Calu3 (cell line): ENCODE measurements around the gene SCYGR3. TPM values are rescaled to one million over a fixed set of nuclear protein-coding genes. Genes with fewer than 3 reads are reported as not detected.

Experiments
- BruUV-seq: library from RNA; stranded (reverse); fragments of 400-500 nt; replicated peaks from 2 replicates; lab custom pipeline; 2021; lab: Mats Ljungman, UMichigan
- CTCF ChIA-PET: fragments of 300-600 bp; sonication (Branson Sonifier 250); formaldehyde crosslinking; loops from one replicate; lab custom pipeline; 2022; ENCODE audit warnings: antibody characterized with exemption; lab: Charles Lee
- DNase-seq: peaks from one replicate; pipeline ENCODE4 v3.0.0; 2022
- H3K27ac Mint-ChIP-seq: one replicate; pipeline ENCODE4 v1.8.0; 2022; ENCODE audit warnings: mixed read lengths; ENCODE audit not compliant: unreplicated experiment
- H3K27me3 Mint-ChIP-seq: one replicate; pipeline ENCODE4 v1.8.0; 2022; ENCODE audit warnings: mixed read lengths; ENCODE audit not compliant: unreplicated experiment
- H3K36me3 Mint-ChIP-seq: one replicate; pipeline ENCODE4 v1.8.0; 2022; ENCODE audit warnings: mild to moderate bottlenecking, moderate library complexity, mixed read lengths; ENCODE audit not compliant: insufficient read depth, unreplicated experiment
- H3K4me1 Mint-ChIP-seq: one replicate; pipeline ENCODE4 v1.8.0; 2022; ENCODE audit warnings: mild to moderate bottlenecking, low read depth, mixed read lengths; ENCODE audit not compliant: unreplicated experiment
- H3K4me3 Mint-ChIP-seq: one replicate; pipeline ENCODE4 v1.8.0; 2022; ENCODE audit warnings: mild to moderate bottlenecking, low read depth, moderate library complexity, mixed read lengths; ENCODE audit not compliant: unreplicated experiment
- H3K9me3 Mint-ChIP-seq: one replicate; pipeline ENCODE4 v1.8.0; 2022; ENCODE audit warnings: low read depth, mixed read lengths; ENCODE audit not compliant: unreplicated experiment
- intact Hi-C: fragments of 100-400 bp; cut with micrococcal nuclease; formaldehyde crosslinking; loops from one replicate; pipeline ENCODE4 v1.10.0; 2022; ENCODE audit not compliant: unreplicated experiment
- total RNA-seq: library from RNA; stranded (reverse); gene quantifications from 2 replicates; pipeline ENCODE4 v1.2.3, GENCODE V29; 2022
- TF ChIP-seq, protein P1 (sequence below): fragments of 200-600 bp; IDR thresholded peaks from one replicate; pipeline ENCODE4 v1.8.0; 2022; ENCODE audit warnings: antibody characterized with exemption; ENCODE audit not compliant: unreplicated experiment

SCYGR3 gene
- total RNA-seq, 1 experiment from 2014 or later: not detected

GRCh38 chr2:227629435-227629834, 14.8 kb upstream of the SCYGR3 start:
- no peaks in the 10 kb centered on the region for H3K4me1 Mint-ChIP-seq
- H3K9me3 Mint-ChIP-seq: no peaks in the 10 kb centered on the region
- no peak overlapping the region for H3K27ac Mint-ChIP-seq
- BruUV-seq: no TSS peak
- no peaks in the 10 kb centered on the region for H3K36me3 Mint-ChIP-seq
- CTCF ChIA-PET: no interaction called here
- no peaks in the 10 kb centered on the region for H3K27me3 Mint-ChIP-seq
- no peak overlapping the region for H3K4me3 Mint-ChIP-seq
- TF ChIP-seq, protein P1, sequence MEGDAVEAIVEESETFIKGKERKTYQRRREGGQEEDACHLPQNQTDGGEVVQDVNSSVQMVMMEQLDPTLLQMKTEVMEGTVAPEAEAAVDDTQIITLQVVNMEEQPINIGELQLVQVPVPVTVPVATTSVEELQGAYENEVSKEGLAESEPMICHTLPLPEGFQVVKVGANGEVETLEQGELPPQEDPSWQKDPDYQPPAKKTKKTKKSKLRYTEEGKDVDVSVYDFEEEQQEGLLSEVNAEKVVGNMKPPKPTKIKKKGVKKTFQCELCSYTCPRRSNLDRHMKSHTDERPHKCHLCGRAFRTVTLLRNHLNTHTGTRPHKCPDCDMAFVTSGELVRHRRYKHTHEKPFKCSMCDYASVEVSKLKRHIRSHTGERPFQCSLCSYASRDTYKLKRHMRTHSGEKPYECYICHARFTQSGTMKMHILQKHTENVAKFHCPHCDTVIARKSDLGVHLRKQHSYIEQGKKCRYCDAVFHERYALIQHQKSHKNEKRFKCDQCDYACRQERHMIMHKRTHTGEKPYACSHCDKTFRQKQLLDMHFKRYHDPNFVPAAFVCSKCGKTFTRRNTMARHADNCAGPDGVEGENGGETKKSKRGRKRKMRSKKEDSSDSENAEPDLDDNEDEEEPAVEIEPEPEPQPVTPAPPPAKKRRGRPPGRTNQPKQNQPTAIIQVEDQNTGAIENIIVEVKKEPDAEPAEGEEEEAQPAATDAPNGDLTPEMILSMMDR: no peak
- intact Hi-C loops: no loop called here
- DNase-seq: no peak

GRCh38 chr2:227627769-227628168, 13.1 kb upstream of the SCYGR3 start:
- Mint-ChIP-seq H3K4me1 (peaks cover 12% of the 10 kb centered on the region), H3K4me3 (no peak overlapping the region), H3K9me3 (no peaks in the 10 kb centered on the region), H3K27me3 (no peaks in the 10 kb centered on the region), H3K27ac (no peak overlapping the region), H3K36me3 (no peaks in the 10 kb centered on the region)
- DNase-seq: no peak
- CTCF ChIA-PET: interaction anchor here (1.2 kb wide), 1 partner anchor 14 kb away, joined by 3 read pairs; no protein-coding TSS in a partner anchor
- TF ChIP-seq, protein P1: no peak
- BruUV-seq: no TSS peak
- intact Hi-C loops: no loop called here

DNA sequence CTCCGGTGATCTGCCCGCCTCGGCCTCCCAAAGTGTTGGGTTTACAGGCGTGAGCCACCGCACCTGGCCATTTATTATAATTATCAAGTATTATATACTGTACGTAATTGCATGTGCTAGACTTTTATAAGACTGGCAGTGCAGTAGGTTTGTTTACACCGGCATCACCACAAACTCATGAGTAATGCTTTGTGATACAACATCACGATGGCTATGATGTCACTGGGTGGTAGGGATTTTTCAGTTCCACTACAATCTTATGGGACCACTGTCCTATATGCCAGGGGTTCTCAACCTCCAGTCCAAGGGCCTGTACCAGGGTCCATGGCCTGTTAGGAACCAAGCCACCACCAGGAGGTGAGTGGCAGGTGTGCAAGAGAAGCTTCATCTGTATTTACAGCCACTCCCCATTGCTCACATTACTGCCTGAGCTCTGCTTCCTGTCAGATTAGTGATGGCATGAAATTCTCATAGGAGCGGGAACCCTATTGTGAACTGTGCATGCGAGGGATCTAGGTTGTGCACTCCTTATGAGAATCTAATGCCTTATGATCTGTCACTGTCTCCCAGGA, 12.0 kb upstream of the SCYGR3 start:
- Mint-ChIP-seq H3K27ac (no peak overlapping the region), H3K4me3 (no peak overlapping the region), H3K9me3 (no peaks in the 10 kb centered on the region), H3K36me3 (no peaks in the 10 kb centered on the region), H3K4me1 (peaks cover 12% of the 10 kb centered on the region), H3K27me3 (no peaks in the 10 kb centered on the region)
- CTCF ChIA-PET: no interaction called here
- DNase-seq: no peak
- TF ChIP-seq, protein P1: no peak
- no TSS peak for BruUV-seq
- intact Hi-C loops: no loop called here

DNA sequence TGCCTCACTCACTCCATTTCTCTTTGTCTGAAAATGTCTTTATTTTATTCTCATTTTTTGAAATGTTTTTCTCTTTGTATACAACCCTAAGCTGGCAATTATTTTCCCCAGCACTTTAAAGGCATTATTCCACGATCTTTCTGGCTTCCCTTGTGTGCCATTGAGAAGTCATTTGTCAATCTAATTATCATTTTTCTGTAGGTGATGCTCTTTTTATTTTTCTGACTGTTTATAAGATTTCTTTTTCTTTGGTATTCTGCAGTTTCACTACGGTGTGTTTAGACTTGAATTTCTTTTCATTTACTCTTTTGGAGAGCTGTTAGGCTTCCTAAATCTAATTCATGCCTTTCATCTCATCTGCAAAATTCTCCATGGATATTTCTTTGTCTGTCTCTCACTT, 10.8 kb upstream of the SCYGR3 start:
- BruUV-seq: no TSS peak
- CTCF ChIA-PET: no interaction called here
- Mint-ChIP-seq H3K4me3 (no peak overlapping the region), H3K36me3 (no peaks in the 10 kb centered on the region), H3K27ac (no peak overlapping the region), H3K9me3 (no peaks in the 10 kb centered on the region), H3K4me1 (peaks cover 12% of the 10 kb centered on the region), H3K27me3 (no peaks in the 10 kb centered on the region)
- TF ChIP-seq, protein P1: no peak
- DNase-seq: no peak
- intact Hi-C loops: no loop called here
